T-helper 9 cell (primary cell): Measurements from ENCODE around the gene ALG1L2.
"Not testable (repeated sequence)": the region's sequence is repeated elsewhere in the genome, so short reads cannot be mapped to it uniquely, and the experiment has no call there.

Experiments
- DNase-seq: peaks from one replicate; pipeline ENCODE4 v3.0.0-alpha.2; 2020
- total RNA-seq, 2 donors: gene quantifications; one replicate each; lab custom pipeline; 2026; lab: John Stamatoyannopoulos, UW

ALG1L2 gene
- total RNA-seq: 0.48 to 0.84 reads per million in 2 donors

GRCh38 chr3:130081351-130081881 is at the start of gene ALG1L2:
Gene ALG1L2, plus strand, starts transcription at chr3:130081831. Its CDS starts 186 bp downstream, at chr3:130082017.
- DNase-seq: no peak

GRCh38 chr3:130037126-130037815 is 44.4 kb upstream of the ALG1L2 start:
- not testable (repeated sequence) for DNase-seq

GRCh38 chr3:130042736-130043135 is 38.9 kb upstream of the ALG1L2 start:
- not testable (repeated sequence) for DNase-seq

- DNase-seq: not testable (repeated sequence)
Measured at GRCh38 chr3:130043658-130044057, 38.0 kb upstream of the ALG1L2 start.

- no peak for DNase-seq
Measured at GRCh38 chr3:130044370-130044769, 37.3 kb upstream of the ALG1L2 start.

- DNase-seq: no peak
Measured at GRCh38 chr3:130048726-130049125, 32.9 kb upstream of the ALG1L2 start.

GRCh38 chr3:130052366-130052765 is 29.3 kb upstream of the ALG1L2 start:
- not testable (repeated sequence) for DNase-seq

GRCh38 chr3:130052965-130053364 is 28.7 kb upstream of the ALG1L2 start:
- DNase-seq: not testable (repeated sequence)

- not testable (repeated sequence) for DNase-seq
Measured at GRCh38 chr3:130057536-130058266, 23.9 kb upstream of the ALG1L2 start.

- not testable (repeated sequence) for DNase-seq
Measured at GRCh38 chr3:130058267-130058657, 23.4 kb upstream of the ALG1L2 start.

- DNase-seq: not testable (repeated sequence)
Measured at GRCh38 chr3:130058716-130059115, 22.9 kb upstream of the ALG1L2 start.

GRCh38 chr3:130059162-130059561 is 22.5 kb upstream of the ALG1L2 start:
- DNase-seq: not testable (repeated sequence)

GRCh38 chr3:130073582-130073981 is 8.0 kb upstream of the ALG1L2 start:
- DNase-seq: no peak

- no peak for DNase-seq
Measured at GRCh38 chr3:130077636-130078035, 4.0 kb upstream of the ALG1L2 start.

- not testable (repeated sequence) for DNase-seq
Measured at GRCh38 chr3:130083363-130084090, 1.9 kb downstream of the ALG1L2 start.

- DNase-seq: no peak
Measured at GRCh38 chr3:130084436-130084980, 2.9 kb downstream of the ALG1L2 start.

- DNase-seq: no peak
Measured at GRCh38 chr3:130085881-130086280, 4.2 kb downstream of the ALG1L2 start.

- not testable (repeated sequence) for DNase-seq
Measured at GRCh38 chr3:130086628-130087027, 5.0 kb downstream of the ALG1L2 start.

GRCh38 chr3:130088061-130088460 is 6.4 kb downstream of the ALG1L2 start:
- DNase-seq: no peak

GRCh38 chr3:130090681-130091080 is 9.1 kb downstream of the ALG1L2 start:
- not testable (repeated sequence) for DNase-seq

- no peak for DNase-seq
Measured at GRCh38 chr3:130091958-130092357, 10.3 kb downstream of the ALG1L2 start.

- no peak for DNase-seq
Measured at GRCh38 chr3:130093741-130094391, 12.2 kb downstream of the ALG1L2 start.
